Activated B cell treated with CpG ODN at 0.5 μM for 24 hours (primary cell): Measurements from ENCODE around the gene PIK3R3. TPM values are rescaled to one million over a fixed set of nuclear protein-coding genes. Genes with fewer than 3 reads are reported as not detected.

Experiments
- ATAC-seq: fragments of 200-7000 bp; cut with Tn5 transposase; one replicate; pipeline ENCODE4 v1.10.0; 2021; ENCODE audit warnings: low read depth, mild to moderate bottlenecking, moderate library complexity
- CTCF ChIA-PET: fragments of 350-600 bp; sonication (Branson Sonifier 250); formaldehyde crosslinking; loops from one replicate; lab custom pipeline; 2021; ENCODE audit warnings: antibody characterized with exemption; lab: Charles Lee
- POLR2A ChIA-PET: fragments of 350-600 bp; sonication (Branson Sonifier 250); formaldehyde crosslinking; loops from one replicate; lab custom pipeline; 2021; ENCODE audit warnings: antibody characterized with exemption; lab: Charles Lee
- DNase-seq: peaks from one replicate; pipeline ENCODE4 v3.0.0; 2022
- H3K27ac Mint-ChIP-seq: one replicate; pipeline ENCODE4 v1.8.0; 2020; ENCODE audit warnings: mixed read lengths
- H3K27me3 Mint-ChIP-seq: one replicate; pipeline ENCODE4 v1.8.0; 2021; ENCODE audit warnings: mixed read lengths
- H3K36me3 Mint-ChIP-seq: one replicate; pipeline ENCODE4 v1.8.0; 2021; ENCODE audit warnings: low read depth, mixed read lengths
- H3K4me1 Mint-ChIP-seq: one replicate; pipeline ENCODE4 v1.8.0; 2021; ENCODE audit warnings: mixed read lengths
- H3K4me3 Mint-ChIP-seq: one replicate; pipeline ENCODE4 v1.8.0; 2020; ENCODE audit warnings: mild to moderate bottlenecking, mixed read lengths
- H3K9me3 Mint-ChIP-seq: one replicate; pipeline ENCODE4 v1.8.0; 2020; ENCODE audit warnings: mixed read lengths
- CTCF ChIP-seq: fragments of 200-600 bp; IDR thresholded peaks from one replicate; pipeline ENCODE4 v1.8.0; 2022; ENCODE audit warnings: antibody characterized with exemption, mild to moderate bottlenecking
- intact Hi-C: fragments of 100-400 bp; cut with micrococcal nuclease; formaldehyde crosslinking; loops from one replicate; pipeline ENCODE4 v1.15.1; 2024
- total RNA-seq: library from RNA; stranded (reverse); gene quantifications from 2 replicates; pipeline ENCODE4 v1.2.3, GENCODE V29; 2022

PIK3R3 gene
- total RNA-seq, 1 donor from 2014 or later = 1.3 TPM

- POLR2A ChIA-PET = no interaction called here
- CTCF ChIA-PET = no interaction called here
- H3K27ac Mint-ChIP-seq = no peak overlapping the region
- H3K4me3 Mint-ChIP-seq = no peak overlapping the region
- H3K27me3 Mint-ChIP-seq = no peaks in the 10 kb centered on the region
- H3K9me3 Mint-ChIP-seq = no peaks in the 10 kb centered on the region
- no peak for ATAC-seq
- no peak for TF ChIP-seq CTCF
- H3K4me1 Mint-ChIP-seq = no peaks in the 10 kb centered on the region
- intact Hi-C loops = no loop called here
- H3K36me3 Mint-ChIP-seq = peaks cover 11% of the 10 kb centered on the region
- DNase-seq = no peak
These were observed 111.1 kb downstream of the PIK3R3 start for GRCh38 chr1:46021046-46021996.

DNA sequence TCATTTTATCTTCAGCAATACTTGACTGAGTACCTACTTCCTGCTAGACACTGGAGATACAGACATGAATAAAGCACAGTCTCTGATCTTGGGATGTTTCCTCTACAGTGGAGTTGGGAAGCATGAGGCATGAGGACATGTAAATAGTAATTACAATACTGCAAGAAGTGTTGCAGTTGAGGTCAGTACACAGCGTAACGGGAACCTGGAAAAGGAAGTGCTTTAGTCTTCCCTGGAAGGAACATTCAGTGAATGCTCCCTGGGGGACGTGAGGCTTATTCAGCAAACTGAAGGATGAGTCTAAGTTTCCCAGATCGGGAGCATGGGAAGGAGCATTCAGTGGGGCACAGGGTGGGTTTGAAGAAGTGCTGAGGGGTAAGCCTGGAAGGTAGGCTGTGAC is 112.4 kb downstream of the PIK3R3 start:
- intact Hi-C loops = no loop called here
- H3K27me3 Mint-ChIP-seq = no peaks in the 10 kb centered on the region
- no peak for TF ChIP-seq CTCF
- H3K4me3 Mint-ChIP-seq = no peak overlapping the region
- no peak for ATAC-seq
- DNase-seq = no peak
- H3K9me3 Mint-ChIP-seq = no peaks in the 10 kb centered on the region
- no peak overlapping the region for H3K27ac Mint-ChIP-seq
- ChIA-PET POLR2A (no interaction called here), CTCF (no interaction called here)
- H3K4me1 Mint-ChIP-seq = no peaks in the 10 kb centered on the region
- peaks cover 11% of the 10 kb centered on the region for H3K36me3 Mint-ChIP-seq

GRCh38 chr1:46019348-46019747 is 113.1 kb downstream of the PIK3R3 start:
- Mint-ChIP-seq H3K9me3 (no peaks in the 10 kb centered on the region), H3K27me3 (no peaks in the 10 kb centered on the region), H3K27ac (no peak overlapping the region), H3K4me1 (no peaks in the 10 kb centered on the region), H3K36me3 (peaks cover 7% of the 10 kb centered on the region), H3K4me3 (no peak overlapping the region)
- no peak for TF ChIP-seq CTCF
- ATAC-seq (no peak), DNase-seq (no peak)
- ChIA-PET POLR2A (no interaction called here), CTCF (no interaction called here)
- intact Hi-C loops = no loop called here

- no peaks in the 10 kb centered on the region for H3K27me3 Mint-ChIP-seq
- no peak for DNase-seq
- no peak for TF ChIP-seq CTCF
- no peak overlapping the region for H3K4me3 Mint-ChIP-seq
- intact Hi-C loops = no loop called here
- ATAC-seq = no peak
- H3K4me1 Mint-ChIP-seq = no peaks in the 10 kb centered on the region
- H3K27ac Mint-ChIP-seq = no peak overlapping the region
- no peaks in the 10 kb centered on the region for H3K9me3 Mint-ChIP-seq
- ChIA-PET POLR2A (no interaction called here), CTCF (no interaction called here)
- peaks cover 2% of the 10 kb centered on the region for H3K36me3 Mint-ChIP-seq
These were observed 114.4 kb downstream of the PIK3R3 start for GRCh38 chr1:46017876-46018503.

DNA sequence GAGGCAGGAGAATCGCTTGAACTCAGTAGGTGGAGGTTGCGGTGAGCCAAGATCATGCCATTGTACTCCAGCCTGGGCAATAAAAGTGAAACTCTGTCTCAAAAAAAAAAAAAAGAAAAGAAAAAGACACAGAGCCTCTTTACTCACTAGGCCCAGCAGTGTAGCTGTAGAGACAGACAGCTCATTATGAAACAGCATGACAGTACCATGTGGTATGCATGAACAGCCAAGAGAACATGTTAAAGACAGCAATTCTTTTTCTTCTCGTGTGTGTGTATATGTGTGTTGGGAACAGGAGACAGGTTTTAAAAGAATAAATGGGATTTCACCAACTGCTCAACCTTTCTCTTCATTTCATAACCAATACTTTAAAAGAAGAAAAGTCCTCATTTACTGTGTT is 118.8 kb downstream of the PIK3R3 start:
- no peak for ATAC-seq
- POLR2A ChIA-PET = no interaction called here
- no peak for TF ChIP-seq CTCF
- CTCF ChIA-PET = no interaction called here
- Mint-ChIP-seq H3K27me3 (no peaks in the 10 kb centered on the region), H3K4me3 (no peak overlapping the region), H3K36me3 (peaks cover 19% of the 10 kb centered on the region), H3K27ac (no peak overlapping the region), H3K4me1 (no peaks in the 10 kb centered on the region), H3K9me3 (no peaks in the 10 kb centered on the region)
- DNase-seq = no peak
- intact Hi-C loops = no loop called here
